ENCODE measurements around the gene SDK1.

Gene SDK1

DNA sequence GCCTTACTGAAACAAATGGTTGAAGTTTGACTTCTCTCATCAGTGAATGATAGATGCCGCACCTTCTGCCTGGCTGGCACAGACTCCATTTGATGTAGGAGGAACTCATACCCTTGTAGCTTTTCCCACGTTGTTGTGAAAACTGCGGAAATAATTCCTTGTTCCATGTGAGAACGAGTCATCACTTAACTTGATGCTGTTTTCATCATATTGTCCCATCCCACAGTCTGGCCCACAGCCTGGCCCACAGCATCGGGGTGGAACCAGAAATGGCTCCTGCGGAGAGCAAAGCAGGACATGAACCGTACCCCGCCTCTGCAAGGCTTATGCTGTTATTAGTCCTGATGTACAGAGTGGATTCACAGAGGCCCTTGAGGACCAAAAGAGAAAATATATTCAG lies 587.0 kb downstream of the SDK1 start:
- ChIA-PET POLR2A (no interaction called here), CTCF (no interaction called here)
- TF ChIP-seq BHLHE40 (IDR thresholded peaks at IDR 0.05; ENCODE audit: borderline replicate concordance), result no peak
- TF ChIP-seq ZNF384 (IDR thresholded peaks at IDR 0.05), result no peak
- no peak for TF ChIP-seq ELF4 (IDR thresholded peaks at IDR 0.05)
- no peak for TF ChIP-seq ARNT (IDR thresholded peaks at IDR 0.05)
- no peak for DNase-seq (ENCODE audit: extremely low spot score)

GRCh38 chr7:3892157-3892556 lies 591.1 kb downstream of the SDK1 start:
- TF ChIP-seq LEF1 (IDR thresholded peaks at IDR 0.05; ENCODE audit: borderline replicate concordance) (no peak), PKNOX1 (IDR thresholded peaks at IDR 0.05) (no peak), HDGF (IDR thresholded peaks at IDR 0.05; ENCODE audit: borderline replicate concordance) (no peak), TARDBP (IDR thresholded peaks at IDR 0.05) (no peak), FOXM1 (IDR thresholded peaks at IDR 0.05; ENCODE audit: borderline replicate concordance) (no peak), BHLHE40 (IDR thresholded peaks at IDR 0.05; ENCODE audit: borderline replicate concordance) (no peak), L3MBTL2 (conservative IDR thresholded peaks at IDR 0.05) (no peak), ELF4 (IDR thresholded peaks at IDR 0.05) (no peak), ARNT (IDR thresholded peaks at IDR 0.05) (no peak), NFRKB (IDR thresholded peaks at IDR 0.05) (no peak), FOXK2 (IDR thresholded peaks at IDR 0.05) (no peak), CTBP1 (IDR thresholded peaks at IDR 0.05; ENCODE audit: borderline replicate concordance) (no peak), FOXA1 (IDR thresholded peaks at IDR 0.05) (no peak)
- ChIA-PET POLR2A (no interaction called here), CTCF (no interaction called here)
- DNase-seq (ENCODE audit: extremely low spot score), result no peak

DNA sequence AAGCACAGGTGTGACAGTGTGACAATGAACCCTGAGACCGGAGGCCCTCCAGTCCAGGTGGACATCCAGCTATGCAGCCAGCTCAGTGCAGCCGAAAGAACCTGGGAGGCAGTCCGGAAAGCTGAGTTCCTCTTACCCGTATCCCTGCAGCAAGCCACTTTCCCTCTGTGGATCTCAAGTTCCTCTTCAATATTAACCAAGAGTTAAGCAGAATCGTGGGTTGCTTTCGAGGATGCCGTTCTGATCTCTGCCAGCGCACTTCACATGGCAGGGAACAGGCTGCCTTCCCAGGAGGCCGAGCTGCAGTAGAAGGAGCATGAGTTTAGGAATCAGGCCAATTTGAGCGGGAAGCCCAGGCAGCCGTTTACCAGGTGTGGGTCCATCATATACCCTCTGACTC lies 591.6 kb downstream of the SDK1 start:
- no peak for TF ChIP-seq SP1 (IDR thresholded peaks at IDR 0.05)
- TF ChIP-seq FOXA1 (IDR thresholded peaks at IDR 0.05), result no peak
- no peak for TF ChIP-seq FOXM1 (IDR thresholded peaks at IDR 0.05; ENCODE audit: borderline replicate concordance)
- TF ChIP-seq ARNT (IDR thresholded peaks at IDR 0.05), result no peak
- TF ChIP-seq CTBP1 (IDR thresholded peaks at IDR 0.05; ENCODE audit: borderline replicate concordance), result no peak
- TF ChIP-seq FOXK2 (IDR thresholded peaks at IDR 0.05), result no peak
- no peak for TF ChIP-seq L3MBTL2 (conservative IDR thresholded peaks at IDR 0.05)
- TF ChIP-seq SUZ12 (IDR thresholded peaks at IDR 0.05), result no peak
- TF ChIP-seq ZNF384 (IDR thresholded peaks at IDR 0.05), result no peak
- ChIA-PET CTCF (no interaction called here), POLR2A (no interaction called here)
- no peak for DNase-seq (ENCODE audit: extremely low spot score)

DNA sequence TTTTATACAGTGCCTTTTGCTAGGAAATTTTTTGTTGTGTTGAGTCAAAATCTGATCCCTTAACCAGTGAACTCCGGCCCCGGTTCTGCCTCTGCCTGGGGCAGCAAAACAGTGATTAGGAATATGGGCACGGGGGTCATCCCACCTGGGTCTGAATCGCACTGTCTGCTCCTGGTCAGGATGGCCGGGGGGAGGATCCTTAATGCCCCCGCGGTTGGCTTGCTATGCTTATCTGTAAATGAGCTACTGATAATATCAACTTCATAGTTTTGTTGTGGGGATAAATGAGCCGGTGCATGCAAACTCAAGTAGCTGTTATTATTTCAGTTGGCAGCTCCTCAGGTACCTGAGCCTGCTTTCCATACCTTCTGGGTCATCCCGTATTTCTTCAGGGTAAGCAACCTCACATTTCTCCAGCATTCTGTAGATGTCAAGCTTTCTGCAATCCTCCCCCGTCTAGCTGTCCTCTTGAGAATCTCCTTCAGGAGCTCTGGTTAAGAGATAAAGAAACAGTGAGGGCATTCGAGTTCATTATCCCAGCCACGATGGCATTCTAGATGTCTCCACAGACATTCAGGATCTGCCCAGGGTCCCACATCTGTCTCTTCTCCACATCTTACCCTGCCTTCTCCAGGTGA lies 592.2 kb downstream of the SDK1 start:
- POLR2A ChIA-PET, result no interaction called here
- TF ChIP-seq FOXM1 (IDR thresholded peaks at IDR 0.05; ENCODE audit: borderline replicate concordance), result no peak
- TF ChIP-seq NFRKB (IDR thresholded peaks at IDR 0.05), result no peak
- no peak for TF ChIP-seq HDGF (IDR thresholded peaks at IDR 0.05; ENCODE audit: borderline replicate concordance)
- TF ChIP-seq CTBP1 (IDR thresholded peaks at IDR 0.05; ENCODE audit: borderline replicate concordance), result no peak
- no peak for TF ChIP-seq ELF4 (IDR thresholded peaks at IDR 0.05)
- no peak for TF ChIP-seq LEF1 (IDR thresholded peaks at IDR 0.05; ENCODE audit: borderline replicate concordance)
- TF ChIP-seq PKNOX1 (IDR thresholded peaks at IDR 0.05), result no peak
- no peak for TF ChIP-seq SUZ12 (IDR thresholded peaks at IDR 0.05)
- TF ChIP-seq ARNT (IDR thresholded peaks at IDR 0.05), result no peak
- TF ChIP-seq TARDBP (IDR thresholded peaks at IDR 0.05), result no peak
- TF ChIP-seq SP1 (IDR thresholded peaks at IDR 0.05), result no peak
- TF ChIP-seq ZNF384 (IDR thresholded peaks at IDR 0.05), result no peak
- no peak for TF ChIP-seq FOXA1 (IDR thresholded peaks at IDR 0.05)
- DNase-seq (ENCODE audit: extremely low spot score), result no peak
- CTCF ChIA-PET, result interaction anchor here (0.5 kb wide), 1 partner anchor 731 kb away, joined by 4 read pairs; no protein-coding TSS in a partner anchor

DNA sequence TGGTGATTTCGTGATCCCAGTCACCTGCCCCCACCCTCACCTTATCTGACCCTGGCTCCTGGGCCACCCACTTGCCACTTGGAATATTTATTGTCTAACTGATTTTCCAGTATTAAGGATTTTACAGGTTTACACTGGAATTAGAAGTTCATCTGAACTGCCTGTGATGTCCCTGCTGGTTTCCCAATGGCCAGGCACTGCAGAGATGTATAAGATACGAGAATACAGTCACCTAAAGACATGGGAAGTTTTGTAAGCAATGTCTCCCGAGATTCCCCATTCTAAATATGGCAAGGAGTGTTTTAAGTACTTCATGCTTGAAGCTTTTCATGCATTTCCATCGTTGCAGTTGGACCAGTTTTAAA lies 592.7 kb downstream of the SDK1 start:
- POLR2A ChIA-PET, result no interaction called here
- CTCF ChIA-PET, result interaction anchor here (0.5 kb wide), 1 partner anchor 731 kb away, joined by 4 read pairs; no protein-coding TSS in a partner anchor
- TF ChIP-seq SP1 (IDR thresholded peaks at IDR 0.05), result no peak
- TF ChIP-seq BHLHE40 (IDR thresholded peaks at IDR 0.05; ENCODE audit: borderline replicate concordance), result no peak
- no peak for TF ChIP-seq PKNOX1 (IDR thresholded peaks at IDR 0.05)
- TF ChIP-seq NFRKB (IDR thresholded peaks at IDR 0.05), result no peak
- DNase-seq (ENCODE audit: extremely low spot score), result no peak

DNA sequence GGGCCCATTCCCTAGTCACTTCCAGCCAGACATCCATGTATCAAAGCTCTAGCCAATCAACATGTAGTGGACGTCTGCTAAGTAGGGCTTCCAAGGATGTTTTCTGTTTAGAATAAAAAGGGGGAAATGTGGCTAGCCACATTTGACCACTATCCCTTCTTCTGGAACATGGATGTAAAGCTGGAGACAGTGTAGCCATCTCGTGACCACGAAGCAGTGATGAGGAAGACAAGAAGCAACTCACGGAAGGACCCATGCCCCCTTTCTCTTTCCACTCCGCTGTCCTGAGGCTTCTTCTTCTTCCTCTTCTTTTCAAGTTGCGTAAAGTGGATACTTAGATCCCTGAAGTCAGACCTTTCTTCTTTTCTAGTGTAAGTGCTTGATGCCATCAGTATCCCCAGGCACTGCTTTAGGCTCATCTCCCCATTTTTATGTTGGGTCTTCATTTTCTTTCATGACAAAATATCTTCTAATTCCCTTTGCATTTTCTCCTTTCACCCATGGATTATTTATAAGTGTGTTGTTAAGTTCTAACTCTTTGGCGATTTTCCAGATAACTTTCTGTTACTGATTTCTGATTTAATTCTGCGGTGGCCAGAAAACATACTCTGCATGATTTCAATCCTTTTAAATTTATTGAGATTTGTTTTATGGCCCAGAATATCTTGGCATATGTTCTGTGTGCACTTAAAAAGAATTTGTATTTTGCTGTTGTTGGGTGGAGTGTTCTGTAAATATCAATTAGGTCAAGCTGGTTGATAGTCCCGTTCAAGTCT lies 594.5 kb downstream of the SDK1 start:
- ChIA-PET POLR2A (no interaction called here), CTCF (interaction anchor here (0.6 kb wide), 1 partner anchor 15 kb away, joined by 4 read pairs; no protein-coding TSS in a partner anchor)
- no peak for DNase-seq (ENCODE audit: extremely low spot score)
- TF ChIP-seq HDGF (IDR thresholded peaks at IDR 0.05; ENCODE audit: borderline replicate concordance) (no peak), FOXM1 (IDR thresholded peaks at IDR 0.05; ENCODE audit: borderline replicate concordance) (no peak), BHLHE40 (IDR thresholded peaks at IDR 0.05; ENCODE audit: borderline replicate concordance) (no peak), NFRKB (IDR thresholded peaks at IDR 0.05) (no peak), CTBP1 (IDR thresholded peaks at IDR 0.05; ENCODE audit: borderline replicate concordance) (no peak), L3MBTL2 (conservative IDR thresholded peaks at IDR 0.05) (no peak), ELF4 (IDR thresholded peaks at IDR 0.05) (no peak), ZNF384 (IDR thresholded peaks at IDR 0.05) (no peak), SP1 (IDR thresholded peaks at IDR 0.05) (no peak), SUZ12 (IDR thresholded peaks at IDR 0.05) (no peak), PKNOX1 (IDR thresholded peaks at IDR 0.05) (no peak)
